Duodenal mucosa (tissue), 2 donors: Measurements from ENCODE around the gene MAP1LC3C.

Source experiments
- H3K27ac ChIP-seq: one replicate; pipeline ENCODE4 v1.7.0; 2013; ENCODE audit warnings: low read depth, low read length
- H3K27me3 ChIP-seq, 2 donors: one replicate each; pipeline ENCODE4 v1.7.0; 2013; ENCODE audit warnings: low read length in 2 of 2, control low read depth in 1 of 2; ENCODE audit not compliant: insufficient read depth in 2 of 2, control insufficient read depth in 1 of 2
- H3K36me3 ChIP-seq, 2 donors: one replicate each; pipeline ENCODE4 v1.7.0; 2013; ENCODE audit warnings: low read length in 2 of 2, control low read depth in 1 of 2; ENCODE audit not compliant: insufficient read depth in 2 of 2, control insufficient read depth in 1 of 2
- H3K4me1 ChIP-seq, 2 donors: one replicate each; pipeline ENCODE4 v1.7.0; 2013; ENCODE audit warnings: low read length in 2 of 2, control low read depth in 1 of 2; ENCODE audit not compliant: insufficient read depth in 2 of 2, control insufficient read depth in 1 of 2
- H3K4me3 ChIP-seq, 2 donors: one replicate each; pipeline ENCODE4 v1.7.0; 2013; ENCODE audit warnings: low read length in 2 of 2, low read depth in 1 of 2
- H3K9ac ChIP-seq, 2 donors: one replicate each; pipeline ENCODE4 v1.7.0; 2013; ENCODE audit warnings: low read length in 2 of 2, low read depth in 1 of 2
- H3K9me3 ChIP-seq, 2 donors: one replicate each; pipeline ENCODE4 v1.7.0; 2013; ENCODE audit warnings: low read length in 2 of 2, control low read depth in 1 of 2; ENCODE audit not compliant: control insufficient read depth in 1 of 2

The MAP1LC3C gene

GRCh38 chr1:241968611-241969010 lies 30.3 kb downstream of the MAP1LC3C start:
- Histone ChIP-seq H3K9me3 (no peaks in the 10 kb centered on the region), H3K36me3 (no peaks in the 10 kb centered on the region), H3K4me1 (no peaks in the 10 kb centered on the region), H3K4me3 (no peak overlapping the region), H3K27ac (no peak overlapping the region), H3K9ac (no peak overlapping the region), H3K27me3 (no peaks in the 10 kb centered on the region)

GRCh38 chr1:241964550-241965282 lies 34.2 kb downstream of the MAP1LC3C start:
- no peak overlapping the region for H3K4me3 ChIP-seq
- H3K36me3 ChIP-seq: no peaks in the 10 kb centered on the region
- no peaks in the 10 kb centered on the region for H3K4me1 ChIP-seq
- no peak overlapping the region for H3K27ac ChIP-seq
- no peaks in the 10 kb centered on the region for H3K9me3 ChIP-seq
- H3K27me3 ChIP-seq: no peaks in the 10 kb centered on the region
- H3K9ac ChIP-seq: no peak overlapping the region

- Histone ChIP-seq H3K36me3 (no peaks in the 10 kb centered on the region), H3K27me3 (no peaks in the 10 kb centered on the region), H3K9ac (no peak overlapping the region), H3K4me1 (no peaks in the 10 kb centered on the region), H3K27ac (no peak overlapping the region), H3K9me3 (no peaks in the 10 kb centered on the region), H3K4me3 (no peak overlapping the region)
Observed at GRCh38 chr1:241963722-241964121, 35.2 kb downstream of the MAP1LC3C start.

GRCh38 chr1:241962153-241962552 lies 36.7 kb downstream of the MAP1LC3C start:
- no peak overlapping the region for H3K27ac ChIP-seq
- H3K36me3 ChIP-seq: no peaks in the 10 kb centered on the region
- no peaks in the 10 kb centered on the region for H3K27me3 ChIP-seq
- no peaks in the 10 kb centered on the region for H3K4me1 ChIP-seq
- H3K9me3 ChIP-seq: no peaks in the 10 kb centered on the region
- no peak overlapping the region for H3K9ac ChIP-seq
- H3K4me3 ChIP-seq: no peak overlapping the region

GRCh38 chr1:241957692-241958494 lies 41.0 kb downstream of the MAP1LC3C start, which contains the start of gene BECN2:
Gene BECN2 (plus strand): TSS chr1:241957767. CDS start chr1:241957767, 0 bp downstream.
- H3K4me1 ChIP-seq: no peaks in the 10 kb centered on the region
- no peak within 1 kb of the TSS for H3K27ac ChIP-seq
- no peak within 1 kb of the TSS for H3K4me3 ChIP-seq
- H3K27me3 ChIP-seq: no peaks in the 10 kb centered on the region
- H3K9me3 ChIP-seq: no peaks in the 10 kb centered on the region
- H3K9ac ChIP-seq: no peak within 1 kb of the TSS
- no peaks in the 10 kb centered on the region for H3K36me3 ChIP-seq

GRCh38 chr1:241950390-241950789 lies 48.5 kb downstream of the MAP1LC3C start:
- Histone ChIP-seq H3K9me3 (no peaks in the 10 kb centered on the region), H3K36me3 (no peaks in the 10 kb centered on the region), H3K4me1 (no peaks in the 10 kb centered on the region), H3K4me3 (no peak overlapping the region), H3K27me3 (no peaks in the 10 kb centered on the region), H3K27ac (no peak overlapping the region), H3K9ac (no peak overlapping the region)

- Histone ChIP-seq H3K4me1 (no peaks in the 10 kb centered on the region), H3K9me3 (no peaks in the 10 kb centered on the region), H3K27me3 (no peaks in the 10 kb centered on the region), H3K36me3 (no peaks in the 10 kb centered on the region), H3K4me3 (no peak overlapping the region), H3K9ac (no peak overlapping the region), H3K27ac (no peak overlapping the region)
Observed at GRCh38 chr1:241947354-241947753, 51.5 kb downstream of the MAP1LC3C start.
